ENCODE results near the gene TP53I13. TPM values are rescaled to one million over a fixed set of nuclear protein-coding genes. Genes with fewer than 3 reads are reported as not detected.

TP53I13 gene
- total RNA-seq, 1 experiment from 2014 or later: 56.3 TPM

- no peak for DNase-seq (ENCODE audit: low read depth)
Observed at GRCh38 chr17:29593591-29594518, 25.4 kb downstream of the TP53I13 start.

DNA sequence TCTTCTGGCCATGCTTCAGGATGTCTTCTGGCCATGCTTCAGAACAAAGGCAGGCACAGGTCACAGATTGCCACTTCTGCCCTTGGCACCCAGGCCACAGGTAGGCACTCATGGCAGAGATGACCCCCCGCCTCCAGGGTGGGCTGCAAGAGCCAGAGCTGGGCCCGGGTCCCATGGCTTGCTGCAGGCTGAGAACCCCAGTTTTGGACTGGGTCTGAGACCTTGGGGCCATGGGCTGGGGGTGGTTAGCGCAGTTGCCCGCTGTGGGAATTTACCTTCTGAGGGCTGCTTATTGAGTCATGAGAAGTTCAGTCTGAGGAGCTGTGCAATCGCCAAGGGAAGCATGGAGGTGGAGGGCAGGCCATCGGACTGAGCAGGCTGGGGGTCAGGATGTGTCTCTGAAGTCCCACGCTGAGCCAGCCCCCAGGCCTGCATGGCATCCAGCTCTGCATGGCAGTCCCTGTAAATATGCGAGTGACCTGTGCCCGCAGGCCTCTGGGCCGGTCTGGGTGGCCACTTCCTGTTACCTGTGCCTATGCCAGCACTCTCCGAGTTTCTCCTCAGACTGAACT lies 26.1 kb downstream of the TP53I13 start:
- DNase-seq (ENCODE audit: low read depth): no peak

DNA sequence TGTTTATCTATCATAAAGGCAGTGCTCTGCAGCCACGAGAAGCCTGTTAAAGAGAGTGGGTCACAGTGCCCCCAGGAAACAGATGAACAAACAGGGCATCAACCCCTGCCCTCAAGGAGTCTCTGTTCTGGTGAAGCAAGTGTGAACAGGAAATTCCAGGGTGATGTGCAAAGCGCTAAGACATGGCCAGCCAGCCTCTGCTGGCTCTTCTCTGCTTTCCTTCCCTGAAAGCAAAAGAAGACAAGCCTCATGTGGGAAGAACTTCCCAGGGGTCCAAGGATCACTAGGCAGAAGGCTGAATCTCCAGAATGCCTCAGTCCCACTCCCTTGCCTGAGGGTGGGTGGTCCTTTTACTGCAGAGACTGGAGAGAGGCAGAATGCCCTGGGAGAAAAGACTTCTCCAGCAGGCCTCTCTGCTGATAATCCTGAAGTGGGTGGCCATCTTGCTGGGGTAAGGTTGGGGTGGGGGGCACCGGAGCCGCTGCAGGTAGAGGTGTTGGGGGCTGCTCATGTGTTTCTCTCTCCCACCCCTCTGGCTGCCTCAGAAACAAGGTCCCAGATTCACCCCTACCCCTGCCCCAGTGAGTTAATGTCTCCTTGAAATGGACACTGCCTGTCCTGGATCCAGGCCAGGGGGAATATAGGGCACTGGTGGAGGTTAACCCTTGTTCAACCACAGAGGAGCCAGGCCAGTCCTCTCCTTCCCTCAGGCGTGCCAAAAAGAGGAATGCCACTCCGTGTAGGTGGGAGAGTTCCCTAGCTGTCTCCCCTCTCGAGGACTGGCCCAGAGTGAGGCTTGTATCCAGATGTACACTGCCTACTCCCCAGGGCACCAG lies 26.8 kb downstream of the TP53I13 start:
- DNase-seq (ENCODE audit: low read depth): no peak

- no peak for DNase-seq (ENCODE audit: low read depth)
Observed at GRCh38 chr17:29595943-29596774, 27.7 kb downstream of the TP53I13 start.

DNA sequence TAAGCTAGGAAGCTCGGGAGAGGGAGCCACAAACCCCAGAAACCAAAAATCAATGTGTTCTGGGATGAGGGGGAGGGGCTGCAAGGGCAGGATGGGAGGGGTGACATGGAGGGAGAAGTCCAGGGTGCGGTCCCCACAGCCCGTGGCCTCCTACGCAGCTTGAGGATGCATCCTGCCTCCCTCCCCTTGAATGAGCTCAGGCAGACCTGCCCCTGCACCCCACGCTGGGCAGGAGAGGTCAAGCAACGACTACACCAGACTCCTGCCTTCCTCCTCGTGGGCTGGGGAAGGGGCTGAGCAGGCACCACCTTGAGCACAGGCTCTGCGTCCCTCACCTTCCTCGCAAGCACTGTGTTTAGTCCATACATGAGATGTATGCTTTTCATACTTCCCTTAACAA lies 28.3 kb downstream of the TP53I13 start:
- no peak for DNase-seq (ENCODE audit: low read depth)

DNA sequence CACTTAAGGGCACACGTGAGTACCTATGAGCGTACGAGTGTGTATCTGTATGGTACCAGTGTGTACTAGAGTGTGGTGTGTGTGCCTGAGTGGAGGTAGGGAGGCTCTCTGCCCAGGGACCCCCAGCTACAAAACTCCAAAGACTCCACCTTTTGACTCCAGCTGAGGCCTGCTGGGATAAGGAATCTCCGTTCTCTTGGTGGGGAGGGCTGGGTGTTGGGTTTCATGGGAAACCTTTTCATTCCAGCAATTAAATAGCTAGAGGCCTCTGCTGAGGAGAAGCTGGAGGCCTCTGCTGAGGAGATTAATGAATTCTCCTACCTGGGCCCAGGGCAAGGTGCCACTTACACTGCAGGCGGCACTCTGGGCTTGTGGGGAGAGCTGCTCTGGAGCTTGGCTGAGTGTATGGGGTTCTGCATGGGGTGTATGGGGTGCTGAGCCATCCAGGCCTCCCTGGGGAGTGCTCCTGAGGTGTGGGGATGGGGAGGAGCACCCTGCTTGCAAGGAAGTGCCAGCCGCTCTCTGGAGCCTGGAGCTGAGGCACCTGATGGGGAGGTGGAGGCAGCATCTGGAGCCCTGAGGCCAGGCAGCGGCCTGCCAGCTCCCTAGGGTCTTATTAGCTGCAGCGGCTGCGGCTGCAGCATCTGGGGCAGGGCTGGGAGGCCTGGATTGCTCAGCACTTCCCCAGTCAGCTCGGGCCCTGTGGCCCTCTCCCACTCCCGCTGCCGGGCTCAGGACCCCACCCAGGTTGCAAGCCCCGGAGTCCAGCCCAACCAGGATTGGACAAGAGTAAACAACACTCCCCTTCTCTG lies 29.1 kb downstream of the TP53I13 start:
- no peak for DNase-seq (ENCODE audit: low read depth)

GRCh38 chr17:29603109-29603674 lies 34.7 kb downstream of the TP53I13 start:
- no peak for DNase-seq (ENCODE audit: low read depth)

- DNase-seq (ENCODE audit: low read depth): no peak
Observed at GRCh38 chr17:29607557-29608195, 39.2 kb downstream of the TP53I13 start.

DNA sequence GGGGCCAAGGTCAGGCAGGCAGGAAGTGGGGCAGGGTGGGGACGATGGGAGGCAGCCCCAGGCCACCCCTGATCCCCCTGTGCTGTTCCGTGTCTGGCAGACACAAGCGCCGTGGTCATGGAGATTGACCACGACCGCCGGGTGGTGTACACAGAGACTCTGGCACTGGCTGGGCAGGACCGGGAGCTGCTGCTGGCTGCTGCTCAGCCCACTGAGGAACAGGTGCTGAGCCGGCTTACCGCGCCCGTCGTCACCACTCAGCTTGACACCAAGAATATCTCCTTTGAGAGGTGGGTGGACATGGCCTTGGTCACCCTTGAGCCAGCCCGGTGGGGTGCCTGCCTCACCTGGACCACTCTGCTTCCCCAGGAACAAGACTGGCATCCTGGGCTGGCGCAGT lies 40.5 kb downstream of the TP53I13 start:
- no peak for DNase-seq (ENCODE audit: low read depth)

GRCh38 chr17:29610395-29610794 lies 41.9 kb downstream of the TP53I13 start:
- no peak for DNase-seq (ENCODE audit: low read depth)

- DNase-seq (ENCODE audit: low read depth): no peak
Observed at GRCh38 chr17:29611351-29612093, 43.0 kb downstream of the TP53I13 start.

DNA sequence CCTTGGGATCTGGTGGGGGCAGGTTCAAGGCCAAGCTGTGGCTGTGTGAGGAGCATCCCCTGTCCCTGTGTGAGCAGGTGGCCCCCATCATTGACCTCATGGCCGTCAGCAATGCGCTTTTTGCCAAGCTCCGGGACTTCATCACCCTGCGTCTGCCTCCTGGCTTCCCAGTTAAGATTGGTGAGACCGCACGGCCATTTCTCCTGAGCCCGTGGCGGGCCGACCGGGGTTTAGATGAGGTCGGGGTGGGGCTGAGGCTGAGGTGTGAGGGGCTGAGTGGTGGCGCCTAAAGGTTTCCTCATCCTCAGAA lies 43.5 kb downstream of the TP53I13 start:
- DNase-seq (ENCODE audit: low read depth): no peak

GRCh38 chr17:29612404-29613280 lies 44.1 kb downstream of the TP53I13 start:
- no peak for DNase-seq (ENCODE audit: low read depth)

GRCh38 chr17:29613352-29613837 lies 44.9 kb downstream of the TP53I13 start:
- DNase-seq (ENCODE audit: low read depth): no peak

GRCh38 chr17:29613856-29614255 lies 45.4 kb downstream of the TP53I13 start:
- no peak for DNase-seq (ENCODE audit: low read depth)

- no peak for DNase-seq (ENCODE audit: low read depth)
Observed at GRCh38 chr17:29614349-29615047, 46.0 kb downstream of the TP53I13 start.

GRCh38 chr17:29615048-29615385 lies 46.5 kb downstream of the TP53I13 start:
- DNase-seq (ENCODE audit: low read depth): no peak

Data from M059J (cell line).